Suprapubic skin (tissue), 3 donors: ENCODE measurements around the gene TMEM171.

Source experiments
- POLR2A ChIP-seq, 2 donors: fragments of 450-650 bp; IDR thresholded peaks; one replicate each; pipeline ENCODE4 v1.6.1; 2017; ENCODE audit warnings: antibody characterized with exemption in 2 of 2, mild to moderate bottlenecking in 2 of 2, moderate library complexity in 2 of 2
- TF ChIP-seq, protein P1 (sequence below), 2 donors: fragments of 200-600 bp in 1 of 2; fragments of 450-650 bp in 1 of 2; sonication (generic) in 1 of 2; IDR thresholded peaks; one replicate each; pipeline ENCODE4 v1.5.1; 2016 to 2019; ENCODE audit warnings: antibody characterized with exemption in 2 of 2, mild to moderate bottlenecking in 1 of 2, moderate library complexity in 1 of 2

DNA sequence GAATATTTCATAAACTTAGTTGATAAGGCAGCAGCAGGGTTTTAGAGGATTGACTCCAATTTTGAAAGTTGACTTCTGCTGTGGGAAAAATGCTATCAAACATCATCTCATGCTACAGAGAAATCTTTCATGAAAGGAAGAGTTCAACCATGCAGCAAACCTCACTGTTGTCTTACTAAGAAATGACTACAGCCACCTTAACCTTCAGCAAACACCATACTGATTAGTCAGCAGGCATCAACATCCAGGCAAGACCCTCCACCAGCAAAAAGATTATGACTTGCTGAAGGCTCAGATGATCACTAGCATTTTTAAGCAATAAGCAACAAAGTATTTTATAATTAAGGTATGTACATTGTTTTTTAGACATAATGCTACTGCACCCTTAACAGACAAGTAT lies 60.2 kb downstream of the TMEM171 start:
- no peak for TF ChIP-seq POLR2A (IDR thresholded peaks at IDR 0.05)
- TF ChIP-seq, protein P1, sequence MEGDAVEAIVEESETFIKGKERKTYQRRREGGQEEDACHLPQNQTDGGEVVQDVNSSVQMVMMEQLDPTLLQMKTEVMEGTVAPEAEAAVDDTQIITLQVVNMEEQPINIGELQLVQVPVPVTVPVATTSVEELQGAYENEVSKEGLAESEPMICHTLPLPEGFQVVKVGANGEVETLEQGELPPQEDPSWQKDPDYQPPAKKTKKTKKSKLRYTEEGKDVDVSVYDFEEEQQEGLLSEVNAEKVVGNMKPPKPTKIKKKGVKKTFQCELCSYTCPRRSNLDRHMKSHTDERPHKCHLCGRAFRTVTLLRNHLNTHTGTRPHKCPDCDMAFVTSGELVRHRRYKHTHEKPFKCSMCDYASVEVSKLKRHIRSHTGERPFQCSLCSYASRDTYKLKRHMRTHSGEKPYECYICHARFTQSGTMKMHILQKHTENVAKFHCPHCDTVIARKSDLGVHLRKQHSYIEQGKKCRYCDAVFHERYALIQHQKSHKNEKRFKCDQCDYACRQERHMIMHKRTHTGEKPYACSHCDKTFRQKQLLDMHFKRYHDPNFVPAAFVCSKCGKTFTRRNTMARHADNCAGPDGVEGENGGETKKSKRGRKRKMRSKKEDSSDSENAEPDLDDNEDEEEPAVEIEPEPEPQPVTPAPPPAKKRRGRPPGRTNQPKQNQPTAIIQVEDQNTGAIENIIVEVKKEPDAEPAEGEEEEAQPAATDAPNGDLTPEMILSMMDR (IDR thresholded peaks at IDR 0.05): no peak
